HG03457 (cell line): ENCODE data around the gene METAP1D.
"Not testable (repeated sequence)": the region's sequence is repeated elsewhere in the genome, so short reads cannot be mapped to it uniquely, and the experiment has no call there.

Experiments used
- ATAC-seq: cut with Tn5 transposase; IDR thresholded peaks from one replicate; pipeline ENCODE4 v1.9.1; 2021; ENCODE audit warnings: moderate number of reproducible peaks; ENCODE audit not compliant: unreplicated experiment

The METAP1D gene

DNA sequence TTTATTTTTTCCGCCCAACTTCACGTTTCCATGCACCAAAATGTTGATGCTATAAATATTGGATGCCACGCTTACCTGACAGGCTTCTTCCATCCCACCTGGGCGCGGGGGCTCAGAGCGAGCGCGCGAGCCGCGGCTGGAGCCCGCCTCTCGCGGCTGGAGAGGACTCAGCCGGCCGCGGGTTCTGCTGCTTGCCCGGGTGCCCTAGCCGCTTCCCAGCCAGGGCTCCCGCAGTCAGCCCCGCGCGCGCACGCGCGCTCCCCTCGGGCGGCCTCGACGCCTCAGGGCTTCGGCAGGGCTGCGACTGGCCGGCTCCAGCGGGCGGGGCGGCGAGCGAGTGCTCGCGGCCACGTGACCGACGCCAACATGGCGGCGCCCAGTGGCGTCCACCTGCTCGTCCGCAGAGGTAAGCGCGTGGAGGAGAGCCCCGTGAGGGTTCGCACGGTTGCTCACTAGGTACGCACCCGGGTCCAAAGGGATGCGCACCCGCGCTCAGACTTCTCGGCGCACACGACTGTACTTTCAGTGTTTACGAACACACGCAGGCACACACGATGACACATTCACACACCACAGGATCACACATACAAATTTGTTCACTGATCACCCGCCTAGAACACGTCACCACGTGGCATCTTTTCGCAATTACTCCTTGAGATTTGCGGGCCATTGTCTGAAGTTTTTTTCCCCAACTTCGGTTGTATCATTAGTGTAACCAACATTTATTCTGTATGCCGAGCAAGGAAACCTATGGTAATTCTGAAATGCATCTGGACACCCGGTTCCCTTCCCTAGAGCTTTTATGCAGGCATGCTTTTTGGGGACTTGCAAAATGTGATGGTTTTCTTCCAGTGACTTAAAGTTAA is at the start of gene METAP1D:
Gene METAP1D, plus strand, starts transcription at position 350 of the 866 bp plus-strand sequence. Its CDS starts 17 bp downstream, at position 367.
- peak; percentile 90 for ATAC-seq

DNA sequence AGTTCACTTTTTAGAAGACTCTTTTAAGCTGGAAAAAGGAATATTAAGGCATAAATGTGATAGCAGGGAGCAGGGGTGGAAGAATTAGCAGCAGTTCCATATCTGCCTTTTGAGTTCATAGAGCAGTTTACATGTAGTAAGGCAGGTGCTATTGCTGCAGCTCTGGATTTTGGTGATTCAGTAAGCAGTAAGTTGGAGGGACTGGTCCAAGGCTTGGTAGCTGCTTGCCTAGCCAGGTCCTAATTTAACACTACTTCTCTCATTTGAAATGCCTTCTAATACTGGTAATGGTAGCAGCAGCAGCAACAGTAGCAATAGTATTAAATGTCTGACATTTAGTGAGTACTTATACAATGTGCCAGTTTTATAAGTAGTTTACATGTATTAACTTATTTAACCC is 47.5 kb upstream of the METAP1D start:
- ATAC-seq, result no peak

DNA sequence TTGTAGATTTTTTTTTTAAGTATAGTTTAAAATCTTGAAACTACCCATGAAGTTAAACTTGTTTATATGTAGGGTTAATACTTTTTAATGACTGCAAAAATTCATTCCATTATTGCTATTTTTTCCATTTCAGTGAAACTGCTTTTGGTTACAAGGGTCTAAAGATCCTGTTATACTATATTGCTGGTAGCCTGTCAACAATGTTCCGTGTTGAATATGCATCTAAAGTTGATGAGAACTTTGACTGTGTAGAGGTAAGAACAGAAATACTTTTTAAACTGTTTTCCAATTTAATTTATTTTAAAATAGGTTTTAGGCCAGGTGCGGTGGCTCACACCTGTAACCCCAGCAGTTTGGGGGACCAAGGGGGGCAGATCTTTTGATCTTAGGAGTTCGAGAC is 47.0 kb upstream of the METAP1D start:
- ATAC-seq, result no peak

- no peak for ATAC-seq
These were observed 43.5 kb upstream of the METAP1D start for GRCh38 chr2:171956135-171956825.

DNA sequence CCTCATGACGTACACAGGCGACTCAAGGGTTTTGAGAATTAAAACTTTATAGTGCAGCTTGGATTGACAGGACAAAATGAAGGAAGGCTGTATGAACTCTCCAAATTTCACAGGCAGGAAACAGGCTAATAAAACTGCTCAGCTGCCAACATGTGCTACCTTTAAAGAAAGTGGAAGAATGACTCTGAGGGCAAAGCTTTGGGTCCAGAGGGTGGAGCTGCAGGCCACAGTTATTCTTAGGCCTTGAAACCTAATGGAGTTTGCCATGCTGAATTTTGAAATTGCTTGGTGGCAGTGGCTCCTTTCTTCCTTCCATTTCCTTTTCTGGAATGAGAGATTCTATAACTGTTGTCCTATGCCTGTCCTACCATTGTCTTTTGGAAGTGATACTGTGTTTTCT is 42.7 kb upstream of the METAP1D start:
- ATAC-seq, result no peak

DNA sequence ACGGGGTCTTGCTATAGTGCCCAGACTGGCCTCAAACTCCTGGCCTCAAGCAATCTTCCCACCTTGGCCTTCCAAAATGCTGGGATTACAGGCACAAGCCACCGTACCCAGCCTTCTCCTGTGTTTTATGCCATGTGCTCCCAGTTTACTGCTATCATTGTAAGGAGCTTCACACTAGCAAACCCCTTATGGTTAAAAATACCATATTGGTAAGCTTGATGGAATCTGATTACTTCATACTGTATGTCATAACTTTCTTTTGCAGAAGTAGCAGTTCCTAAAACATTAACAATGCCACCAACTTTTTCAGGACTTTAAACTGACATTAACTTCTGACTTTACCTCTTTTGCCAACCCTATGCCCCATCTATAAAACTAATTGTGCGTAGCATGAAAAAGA is 41.3 kb upstream of the METAP1D start:
- ATAC-seq, result no peak

GRCh38 chr2:171959998-171960397 is 39.8 kb upstream of the METAP1D start:
- ATAC-seq, result no peak

- no peak for ATAC-seq
These were observed 39.2 kb upstream of the METAP1D start for GRCh38 chr2:171960570-171960969.

GRCh38 chr2:171963198-171963597 is 36.6 kb upstream of the METAP1D start:
- no peak for ATAC-seq

DNA sequence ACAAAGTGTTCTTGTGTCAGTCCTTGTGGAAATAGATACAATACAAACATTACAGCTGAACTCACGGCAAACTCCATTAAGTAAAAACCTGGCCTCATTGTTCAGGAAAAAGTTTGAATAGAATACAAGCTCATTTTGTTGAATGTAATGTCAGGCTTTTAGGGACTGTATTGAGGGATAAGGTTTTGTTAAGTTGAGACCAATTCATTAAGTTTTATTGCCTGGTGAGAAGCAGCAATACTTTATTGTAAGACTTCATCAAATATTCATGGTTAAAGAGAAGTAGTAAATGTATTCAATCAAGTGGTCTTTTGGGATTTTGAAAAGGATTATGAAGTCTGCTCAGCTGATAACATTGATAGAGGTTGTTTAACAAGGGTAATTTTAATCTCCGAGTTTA is 35.4 kb upstream of the METAP1D start:
- no peak for ATAC-seq

DNA sequence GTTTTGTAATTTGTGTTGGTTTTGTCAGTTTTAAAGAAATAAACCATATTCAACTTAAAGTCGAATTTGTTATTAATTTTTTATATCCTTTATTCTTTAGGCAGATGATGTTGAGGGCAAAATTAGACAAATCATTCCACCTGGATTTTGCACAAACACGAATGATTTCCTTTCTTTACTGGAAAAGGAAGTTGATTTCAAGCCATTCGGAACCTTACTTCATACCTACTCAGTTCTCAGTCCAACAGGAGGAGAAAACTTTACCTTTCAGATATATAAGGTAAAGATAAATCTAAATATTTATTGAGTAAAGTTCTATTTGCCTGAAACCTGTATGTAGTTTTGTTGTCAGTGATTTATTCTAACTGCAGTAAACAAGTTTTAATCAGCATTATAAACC is 34.5 kb upstream of the METAP1D start:
- ATAC-seq, result no peak

DNA sequence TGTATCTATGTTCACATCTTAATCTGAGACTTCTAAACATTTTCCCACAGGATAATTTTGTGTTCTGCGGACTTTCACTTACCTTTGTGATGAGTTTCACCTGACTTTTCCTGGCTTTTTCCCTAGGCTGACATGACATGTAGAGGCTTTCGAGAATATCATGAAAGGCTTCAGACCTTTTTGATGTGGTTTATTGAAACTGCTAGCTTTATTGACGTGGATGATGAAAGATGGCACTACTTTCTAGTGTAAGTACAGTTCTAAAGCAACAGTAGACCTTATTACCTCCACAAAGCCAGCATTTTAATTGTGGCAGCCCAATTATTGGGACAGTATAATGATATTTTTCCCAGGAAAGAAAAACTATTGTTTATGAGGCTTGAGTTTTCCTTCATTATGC is 34.1 kb upstream of the METAP1D start:
- no peak for ATAC-seq

GRCh38 chr2:171966235-171966634 is 33.5 kb upstream of the METAP1D start:
- ATAC-seq, result no peak

GRCh38 chr2:171966688-171967087 is 33.1 kb upstream of the METAP1D start:
- ATAC-seq, result no peak

DNA sequence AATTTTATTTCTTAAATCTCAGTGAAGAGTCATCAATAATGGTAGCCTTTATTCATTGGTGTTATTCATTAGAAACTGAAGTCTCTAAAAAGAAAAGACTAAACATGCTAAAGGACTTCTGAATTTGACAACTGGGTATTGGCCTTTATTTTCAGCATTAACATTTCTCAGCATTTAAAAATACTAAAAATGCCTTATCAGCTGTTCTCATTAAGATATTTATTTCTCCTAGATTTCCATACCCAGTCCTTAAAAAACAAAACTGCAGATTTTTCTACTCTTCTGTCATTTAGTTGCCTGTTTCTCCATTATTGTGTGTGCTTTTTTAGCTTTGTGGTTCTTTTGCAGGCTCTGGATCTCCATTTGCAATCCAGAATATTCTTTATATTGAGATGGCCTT is 31.2 kb upstream of the METAP1D start:
- no peak for ATAC-seq

- ATAC-seq, result no peak
These were observed 27.3 kb upstream of the METAP1D start for GRCh38 chr2:171972329-171972982.

- ATAC-seq, result no peak
These were observed 20.6 kb upstream of the METAP1D start for GRCh38 chr2:171979103-171979502.

GRCh38 chr2:171983924-171984323 is 15.8 kb upstream of the METAP1D start:
- not testable (repeated sequence) for ATAC-seq

- no peak for ATAC-seq
These were observed 14.7 kb upstream of the METAP1D start for GRCh38 chr2:171985076-171985475.

DNA sequence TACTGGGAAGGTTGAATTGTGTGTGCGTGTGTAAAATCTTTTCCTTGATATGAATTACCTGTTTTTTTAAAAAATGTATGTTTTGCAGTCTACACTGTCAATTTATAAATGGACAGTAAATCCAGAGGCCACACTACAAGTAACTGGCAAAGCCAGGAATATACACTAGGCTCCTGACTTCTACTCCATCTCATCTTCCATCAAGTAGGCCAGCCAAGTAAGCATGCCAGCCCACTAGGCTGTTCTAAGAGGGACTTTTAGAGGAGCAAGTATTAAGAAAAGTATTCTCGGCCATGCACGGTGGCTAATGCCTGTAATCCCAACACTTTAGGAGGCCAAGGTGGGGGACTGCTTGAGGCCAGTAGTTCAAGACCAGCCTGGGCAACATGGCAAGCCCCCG is 13.0 kb upstream of the METAP1D start:
- no peak for ATAC-seq

DNA sequence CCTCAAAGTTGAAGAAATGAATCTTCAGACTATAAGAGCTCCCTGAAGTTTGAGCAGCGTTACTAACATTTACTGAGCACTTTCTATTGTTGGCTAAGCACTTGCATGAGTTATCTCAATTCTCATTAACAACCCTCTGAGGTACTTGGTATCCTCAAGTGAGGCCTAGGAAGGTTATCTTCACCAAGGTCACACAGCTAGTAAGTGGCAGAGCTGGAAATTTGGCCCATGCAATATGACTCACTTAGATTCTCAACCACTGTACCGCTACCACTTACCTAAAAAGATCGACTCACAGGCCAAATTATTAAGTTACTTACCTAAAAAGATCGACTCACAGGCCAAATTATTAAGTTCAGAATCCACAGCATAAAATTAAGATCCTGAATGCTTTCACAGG is 8.7 kb upstream of the METAP1D start:
- ATAC-seq, result no peak

- ATAC-seq, result no peak
These were observed 4.2 kb upstream of the METAP1D start for GRCh38 chr2:171995586-171995985.
